NCI-H510A treated with DMSO at 0.1 percent for 48 hours (cell line): ENCODE results near the gene HPS5.

ENCODE experiments used
- DNase-seq: peaks from one replicate; lab custom pipeline; 2025; lab: John Stamatoyannopoulos, UW

The HPS5 gene

GRCh38 chr11:18235394-18236334 lies 86.3 kb downstream of the HPS5 start:
- no peak for DNase-seq

- DNase-seq, result no peak
These were observed 88.0 kb downstream of the HPS5 start for GRCh38 chr11:18233912-18234311.

- no peak for DNase-seq
These were observed 91.1 kb downstream of the HPS5 start for GRCh38 chr11:18230859-18231258.

GRCh38 chr11:18229501-18229900 lies 92.4 kb downstream of the HPS5 start:
- no peak for DNase-seq
